K562 (cell line): ENCODE results near the gene SUPT5H. TPM values are rescaled to one million over a fixed set of nuclear protein-coding genes. Genes with fewer than 3 reads are reported as not detected.

Experiments used
- DNMT1 ChIP-seq: fragments of 450-650 bp; IDR thresholded peaks from 2 replicates; pipeline ENCODE4 v1.6.1; 2016; ENCODE audit warnings: antibody characterized with exemption, mild to moderate bottlenecking
- HNRNPLL ChIP-seq: fragments of 200-400 bp; formaldehyde crosslinking; IDR thresholded peaks from 2 replicates; pipeline ENCODE4 v1.6.1; 2017; ENCODE audit warnings: low read length, low read depth, mild to moderate bottlenecking; ENCODE audit not compliant: poor library complexity, severe bottlenecking
- KDM5B ChIP-seq: fragments of 200-600 bp; sonication (generic); IDR thresholded peaks from 2 replicates; pipeline ENCODE4 v1.6.1; 2012; ENCODE audit warnings: low read depth, mild to moderate bottlenecking, moderate library complexity, low read length, control low read depth, inconsistent platforms; ENCODE audit not compliant: insufficient replicate concordance
- MCM3 ChIP-seq: fragments of 450-650 bp; IDR thresholded peaks from 2 replicates; pipeline ENCODE4 v1.6.1; 2016
- MXI1 ChIP-seq: IDR thresholded peaks from 2 replicates; pipeline ENCODE4 v1.6.1; 2011; ENCODE audit warnings: low read depth, mild to moderate bottlenecking, improper control_type of control experiment, low read length
- NR2F6 ChIP-seq: fragments of 450-650 bp; formaldehyde crosslinking; IDR thresholded peaks from 2 replicates; pipeline ENCODE4 v1.4.0; 2020; ENCODE audit warnings: mild to moderate bottlenecking
- NUFIP1 ChIP-seq: fragments of 450-650 bp; IDR thresholded peaks from 2 replicates; pipeline ENCODE4 v1.6.1; 2018; ENCODE audit not compliant: partially characterized antibody
- RBM17 ChIP-seq: fragments of 200-400 bp; formaldehyde crosslinking; IDR thresholded peaks from 2 replicates; pipeline ENCODE4 v1.6.1; 2017; ENCODE audit warnings: low read depth, mild to moderate bottlenecking, low read length, borderline replicate concordance
- RFX5 ChIP-seq: IDR thresholded peaks from 2 replicates; pipeline ENCODE4 v1.6.1; 2011; ENCODE audit warnings: low read depth, mild to moderate bottlenecking, improper control_type of control experiment, low read length
- TCF3 ChIP-seq: sonication (generic); formaldehyde crosslinking; IDR thresholded peaks from 2 replicates; pipeline ENCODE4 v1.4.0; 2020; ENCODE audit warnings: mild to moderate bottlenecking, missing genetic modification reagents
- ZFX ChIP-seq: sonication (generic); formaldehyde crosslinking; IDR thresholded peaks from 2 replicates; pipeline ENCODE4 v1.8.0; 2022; ENCODE audit warnings: mild to moderate bottlenecking, missing genetic modification reagents, moderate library complexity
- ZNF263 ChIP-seq: sonication (generic); formaldehyde crosslinking; IDR thresholded peaks from 2 replicates; pipeline ENCODE4 v1.8.0; 2022; ENCODE audit warnings: mild to moderate bottlenecking, missing genetic modification reagents, borderline replicate concordance
- ZNF395 ChIP-seq: fragments of 200-800 bp; sonication (Bioruptor generic); IDR thresholded peaks from 2 replicates; pipeline ENCODE4 v1.6.1; 2017; ENCODE audit warnings: missing genetic modification characterization, missing compliant biosample characterization
- ZNF583 ChIP-seq: fragments of 250-450 bp; sonication (Bioruptor Pico); IDR thresholded peaks from 2 replicates; pipeline ENCODE4 v1.4.0; 2020
- ZSCAN32 ChIP-seq: fragments of 450-650 bp; formaldehyde crosslinking; IDR thresholded peaks from 2 replicates; pipeline ENCODE4 v1.4.0; 2020; ENCODE audit warnings: mild to moderate bottlenecking, moderate library complexity
- polyA plus RNA-seq, 8 experiments: library from polyadenylated mRNA; depleted of rRNA in 4 of 8; stranded (reverse) in 5 of 8; unstranded in 3 of 8; fragments of >200 nt; fragmentation: Nextera tagmentation in 2 of 8; fragmentation: Illumina TruSeq in 1 of 8; extraction: Ambion mirVana in 2 of 8; extraction: Trizol in 1 of 8; gene quantifications; 2 replicates each; pipeline versions ENCODE4 v1.2.1 to v1.2.3, GENCODE V29; 2011 to 2014; ENCODE audit warnings: inconsistent platforms in 1 of 8, missing spikeins in 1 of 8
- total RNA-seq, 7 experiments: library from RNA; depleted of rRNA in 6 of 7; stranded (reverse); fragments of >200 nt in 6 of 7; fragmentation: Illumina TruSeq in 2 of 7; extraction: Trizol in 2 of 7; gene quantifications; 2 replicates each; pipeline versions ENCODE4 v1.2.1 to v1.2.3, GENCODE V29; 2011 to 2021; ENCODE audit warnings: low replicate concordance in 1 of 7
- TF ChIP-seq, protein P1 (sequence below): fragments of 450-650 bp; IDR thresholded peaks from 2 replicates; pipeline ENCODE4 v1.6.1; 2016
- TF ChIP-seq, protein P2 (sequence below): sonication (generic); formaldehyde crosslinking; IDR thresholded peaks from 2 replicates; pipeline ENCODE4 v1.9.0; 2022; ENCODE audit warnings: mild to moderate bottlenecking, missing genetic modification reagents
- TF ChIP-seq, protein P3 (sequence below): sonication (generic); formaldehyde crosslinking; IDR thresholded peaks from 2 replicates; pipeline ENCODE4 v1.8.0; 2022; ENCODE audit warnings: mild to moderate bottlenecking, missing genetic modification reagents, borderline replicate concordance
- TF ChIP-seq, protein P4 (sequence below), 2 experiments: fragments of 450-650 bp in 1 of 2; IDR thresholded peaks; 2 replicates each; pipeline ENCODE4 v1.6.1; 2011 to 2017; ENCODE audit warnings: low read depth in 2 of 2, antibody characterized with exemption in 1 of 2, borderline replicate concordance in 1 of 2, low read length in 1 of 2, mild to moderate bottlenecking in 1 of 2, mixed read lengths in 1 of 2; ENCODE audit not compliant: control insufficient read depth in 1 of 2

SUPT5H gene
- total and polyA plus RNA-seq, 9 of the 15 experiments (the other 6 are each of a cell fraction or from before 2014, with no cell fraction given), result 13.3 to 85.9 (median 35.9) TPM

- TF ChIP-seq, protein P1, sequence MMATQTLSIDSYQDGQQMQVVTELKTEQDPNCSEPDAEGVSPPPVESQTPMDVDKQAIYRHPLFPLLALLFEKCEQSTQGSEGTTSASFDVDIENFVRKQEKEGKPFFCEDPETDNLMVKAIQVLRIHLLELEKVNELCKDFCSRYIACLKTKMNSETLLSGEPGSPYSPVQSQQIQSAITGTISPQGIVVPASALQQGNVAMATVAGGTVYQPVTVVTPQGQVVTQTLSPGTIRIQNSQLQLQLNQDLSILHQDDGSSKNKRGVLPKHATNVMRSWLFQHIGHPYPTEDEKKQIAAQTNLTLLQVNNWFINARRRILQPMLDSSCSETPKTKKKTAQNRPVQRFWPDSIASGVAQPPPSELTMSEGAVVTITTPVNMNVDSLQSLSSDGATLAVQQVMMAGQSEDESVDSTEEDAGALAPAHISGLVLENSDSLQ, result peak; percentile 87
- TF ChIP-seq ZNF395 (CRISPR knock-in tag) (0 out of 2 replicates have a peak, but pooled peaks have one; percentile 39), MXI1 (peak; percentile 19; the same call in 1 of the 2 replicates), NUFIP1 (no peak), ZNF263 (CRISPR knock-in tag) (no peak), HNRNPLL (peak; percentile 71), RBM17 (no peak), ZFX (CRISPR knock-in tag) (no peak), MCM3 (no peak), RFX5 (no peak), NR2F6 (CRISPR knock-in tag) (no peak), ZNF583 (CRISPR knock-in tag) (no peak), ZSCAN32 (no peak), KDM5B (no peak), DNMT1 (no peak), TCF3 (CRISPR knock-in tag) (no peak)
- TF ChIP-seq, protein P2, sequence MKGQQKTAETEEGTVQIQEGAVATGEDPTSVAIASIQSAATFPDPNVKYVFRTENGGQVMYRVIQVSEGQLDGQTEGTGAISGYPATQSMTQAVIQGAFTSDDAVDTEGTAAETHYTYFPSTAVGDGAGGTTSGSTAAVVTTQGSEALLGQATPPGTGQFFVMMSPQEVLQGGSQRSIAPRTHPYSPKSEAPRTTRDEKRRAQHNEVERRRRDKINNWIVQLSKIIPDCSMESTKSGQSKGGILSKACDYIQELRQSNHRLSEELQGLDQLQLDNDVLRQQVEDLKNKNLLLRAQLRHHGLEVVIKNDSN (CRISPR knock-in tag), result peak; percentile 61
- TF ChIP-seq, protein P3, sequence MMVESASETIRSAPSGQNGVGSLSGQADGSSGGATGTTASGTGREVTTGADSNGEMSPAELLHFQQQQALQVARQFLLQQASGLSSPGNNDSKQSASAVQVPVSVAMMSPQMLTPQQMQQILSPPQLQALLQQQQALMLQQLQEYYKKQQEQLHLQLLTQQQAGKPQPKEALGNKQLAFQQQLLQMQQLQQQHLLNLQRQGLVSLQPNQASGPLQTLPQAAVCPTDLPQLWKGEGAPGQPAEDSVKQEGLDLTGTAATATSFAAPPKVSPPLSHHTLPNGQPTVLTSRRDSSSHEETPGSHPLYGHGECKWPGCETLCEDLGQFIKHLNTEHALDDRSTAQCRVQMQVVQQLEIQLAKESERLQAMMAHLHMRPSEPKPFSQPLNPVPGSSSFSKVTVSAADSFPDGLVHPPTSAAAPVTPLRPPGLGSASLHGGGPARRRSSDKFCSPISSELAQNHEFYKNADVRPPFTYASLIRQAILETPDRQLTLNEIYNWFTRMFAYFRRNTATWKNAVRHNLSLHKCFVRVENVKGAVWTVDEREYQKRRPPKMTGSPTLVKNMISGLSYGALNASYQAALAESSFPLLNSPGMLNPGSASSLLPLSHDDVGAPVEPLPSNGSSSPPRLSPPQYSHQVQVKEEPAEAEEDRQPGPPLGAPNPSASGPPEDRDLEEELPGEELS (CRISPR knock-in tag), result no peak
- TF ChIP-seq, protein P4, sequence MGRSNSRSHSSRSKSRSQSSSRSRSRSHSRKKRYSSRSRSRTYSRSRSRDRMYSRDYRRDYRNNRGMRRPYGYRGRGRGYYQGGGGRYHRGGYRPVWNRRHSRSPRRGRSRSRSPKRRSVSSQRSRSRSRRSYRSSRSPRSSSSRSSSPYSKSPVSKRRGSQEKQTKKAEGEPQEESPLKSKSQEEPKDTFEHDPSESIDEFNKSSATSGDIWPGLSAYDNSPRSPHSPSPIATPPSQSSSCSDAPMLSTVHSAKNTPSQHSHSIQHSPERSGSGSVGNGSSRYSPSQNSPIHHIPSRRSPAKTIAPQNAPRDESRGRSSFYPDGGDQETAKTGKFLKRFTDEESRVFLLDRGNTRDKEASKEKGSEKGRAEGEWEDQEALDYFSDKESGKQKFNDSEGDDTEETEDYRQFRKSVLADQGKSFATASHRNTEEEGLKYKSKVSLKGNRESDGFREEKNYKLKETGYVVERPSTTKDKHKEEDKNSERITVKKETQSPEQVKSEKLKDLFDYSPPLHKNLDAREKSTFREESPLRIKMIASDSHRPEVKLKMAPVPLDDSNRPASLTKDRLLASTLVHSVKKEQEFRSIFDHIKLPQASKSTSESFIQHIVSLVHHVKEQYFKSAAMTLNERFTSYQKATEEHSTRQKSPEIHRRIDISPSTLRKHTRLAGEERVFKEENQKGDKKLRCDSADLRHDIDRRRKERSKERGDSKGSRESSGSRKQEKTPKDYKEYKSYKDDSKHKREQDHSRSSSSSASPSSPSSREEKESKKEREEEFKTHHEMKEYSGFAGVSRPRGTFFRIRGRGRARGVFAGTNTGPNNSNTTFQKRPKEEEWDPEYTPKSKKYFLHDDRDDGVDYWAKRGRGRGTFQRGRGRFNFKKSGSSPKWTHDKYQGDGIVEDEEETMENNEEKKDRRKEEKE (IDR thresholded peaks at IDR 0.05; ENCODE audit: borderline replicate concordance in 1 of 2, control insufficient read depth in 1 of 2, low read depth in 2 of 2, low read length in 1 of 2), result no peak
Observed at GRCh38 chr19:39497996-39498797, 52.8 kb downstream of the SUPT5H start (continued).
